ENCODE data around the gene OBSCN.

The OBSCN gene

DNA sequence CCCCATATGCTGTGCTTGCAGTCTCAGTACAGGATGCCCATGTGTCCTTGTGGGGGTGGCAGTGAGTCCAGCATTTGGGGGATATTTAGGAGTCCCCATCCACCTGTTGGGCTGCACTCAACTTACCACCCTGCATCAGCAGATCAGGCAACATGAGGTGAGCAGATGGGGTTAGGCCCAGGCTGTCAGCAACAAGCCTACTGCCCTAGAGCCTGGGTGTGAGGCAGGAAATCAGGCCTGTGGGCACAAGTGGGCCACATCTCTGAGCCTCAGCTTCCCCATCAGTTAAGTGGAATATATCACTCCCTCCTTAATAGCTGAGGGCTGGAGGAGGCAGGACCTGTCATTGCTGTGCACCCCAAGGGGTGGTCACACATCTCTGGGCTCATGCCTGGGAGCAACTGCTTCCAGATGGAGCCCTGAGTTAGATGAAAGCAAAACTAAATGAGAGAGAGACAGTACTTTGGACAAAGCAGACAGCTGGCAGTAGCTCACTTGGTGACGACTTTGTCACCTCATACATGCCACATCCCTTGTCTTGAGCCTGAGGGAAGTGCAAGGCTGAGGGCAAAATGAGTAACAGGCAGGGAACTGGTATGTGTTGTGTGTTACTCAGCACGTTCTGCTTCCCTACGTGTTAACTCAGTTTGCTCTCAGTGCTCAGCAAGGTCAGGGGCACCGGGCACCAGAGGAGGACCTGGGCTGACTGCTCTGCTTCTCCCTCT is 150.4 kb downstream of the OBSCN start:
- no peak for DNase-seq (ENCODE audit: low read depth)

DNA sequence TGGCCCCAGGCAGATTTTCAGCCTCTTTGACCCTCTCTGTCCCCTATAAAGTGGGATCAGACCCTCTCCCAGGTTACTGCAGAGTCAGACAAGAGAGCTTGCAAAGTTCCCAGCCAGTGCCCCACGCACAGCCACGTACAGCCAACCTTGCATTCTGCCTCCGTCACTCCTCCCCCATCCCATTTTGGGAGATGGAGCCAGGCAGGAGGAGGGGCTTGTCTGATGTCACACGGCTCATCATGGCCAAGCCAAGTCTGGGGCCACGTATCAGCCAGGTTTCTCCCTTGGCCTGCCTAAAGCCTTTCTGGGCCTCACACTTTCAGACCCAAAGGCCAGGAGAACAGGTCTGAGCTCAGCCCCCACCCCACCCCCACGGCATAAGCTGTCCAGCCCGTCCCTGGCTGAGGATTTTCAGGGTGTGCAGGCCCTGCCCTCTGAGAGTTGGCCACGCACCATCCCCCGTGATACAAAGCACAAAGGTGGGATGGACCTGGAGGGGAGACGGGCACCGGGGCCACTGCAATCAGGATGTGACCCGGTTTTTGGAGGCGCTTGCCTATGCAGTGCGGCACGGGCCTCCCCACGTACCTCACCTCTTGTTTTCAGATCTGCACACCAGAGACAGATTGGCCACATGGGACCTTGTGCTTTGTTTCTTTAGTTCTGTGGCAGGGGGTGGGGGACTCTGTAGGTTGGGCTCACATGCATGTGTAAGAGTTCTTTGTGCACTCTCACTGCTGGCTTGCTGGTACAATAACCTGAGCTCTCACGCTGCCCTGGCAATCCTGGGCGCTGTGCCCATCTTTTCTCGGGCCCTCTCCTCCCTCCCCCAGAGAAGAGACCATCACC is 151.1 kb downstream of the OBSCN start:
- DNase-seq (ENCODE audit: low read depth): no peak

DNA sequence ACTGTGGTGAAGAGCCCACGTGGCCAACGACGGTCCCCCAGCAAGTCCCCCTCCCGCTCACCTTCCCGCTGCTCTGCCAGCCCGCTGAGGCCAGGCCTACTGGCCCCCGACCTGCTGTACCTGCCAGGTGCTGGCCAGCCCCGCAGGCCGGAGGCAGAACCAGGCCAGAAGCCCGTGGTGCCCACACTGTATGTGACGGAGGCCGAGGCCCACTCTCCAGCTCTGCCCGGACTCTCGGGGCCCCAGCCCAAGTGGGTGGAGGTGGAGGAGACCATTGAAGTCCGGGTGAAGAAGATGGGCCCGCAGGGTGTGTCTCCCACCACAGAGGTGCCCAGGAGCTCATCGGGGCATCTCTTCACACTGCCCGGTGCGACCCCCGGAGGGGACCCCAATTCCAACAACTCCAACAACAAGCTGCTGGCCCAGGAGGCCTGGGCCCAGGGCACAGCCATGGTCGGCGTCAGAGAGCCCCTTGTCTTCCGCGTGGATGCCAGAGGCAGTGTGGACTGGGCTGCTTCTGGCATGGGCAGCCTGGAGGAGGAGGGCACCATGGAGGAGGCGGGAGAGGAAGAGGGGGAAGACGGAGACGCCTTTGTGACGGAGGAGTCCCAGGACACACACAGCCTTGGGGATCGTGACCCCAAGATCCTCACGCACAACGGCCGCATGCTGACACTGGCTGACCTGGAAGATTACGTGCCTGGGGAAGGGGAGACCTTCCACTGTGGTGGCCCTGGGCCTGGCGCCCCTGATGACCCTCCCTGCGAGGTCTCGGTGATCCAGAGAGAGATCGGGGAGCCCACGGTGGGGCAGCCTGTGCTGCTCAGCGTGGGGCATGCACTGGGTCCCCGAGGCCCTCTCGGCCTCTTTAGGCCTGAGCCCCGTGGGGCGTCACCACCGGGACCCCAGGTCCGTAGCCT is 152.0 kb downstream of the OBSCN start:
- DNase-seq (ENCODE audit: low read depth): no peak

DNA sequence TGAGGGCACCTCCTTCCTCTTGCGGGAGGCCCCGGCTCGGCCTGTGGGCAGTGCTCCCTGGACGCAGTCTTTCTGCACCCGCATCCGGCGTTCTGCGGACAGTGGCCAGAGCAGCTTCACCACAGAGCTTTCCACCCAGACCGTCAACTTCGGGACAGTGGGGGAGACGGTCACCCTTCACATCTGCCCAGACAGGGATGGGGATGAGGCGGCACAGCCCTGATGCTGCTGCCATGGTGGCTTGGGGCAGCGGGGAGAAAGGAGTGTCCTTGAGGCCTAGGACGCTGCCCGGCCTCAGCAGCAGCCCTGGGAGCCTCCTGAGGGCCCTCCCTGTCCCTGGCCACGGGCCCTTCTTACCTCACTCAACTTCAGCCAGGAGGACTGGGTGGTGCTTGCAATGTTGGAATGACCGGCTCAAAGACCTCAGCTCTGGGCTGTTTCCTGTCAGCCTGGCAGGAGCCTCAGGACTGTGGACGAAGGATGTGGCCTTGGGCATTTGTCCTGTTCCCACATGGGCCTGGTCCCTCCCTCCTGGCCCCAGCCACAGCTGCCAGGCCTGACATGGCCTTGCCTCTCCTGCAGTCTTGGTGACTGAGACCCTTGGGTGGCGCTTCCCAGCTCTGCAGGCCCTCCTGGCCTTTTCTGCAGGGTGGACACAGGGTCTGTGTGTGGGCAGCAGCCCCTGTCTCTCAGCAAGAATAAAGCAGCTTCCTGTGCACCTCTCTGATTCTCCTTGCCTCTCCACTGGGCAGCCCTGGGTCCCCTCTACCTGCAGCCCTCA is 152.9 kb downstream of the OBSCN start:
- no peak for DNase-seq (ENCODE audit: low read depth)

DNA sequence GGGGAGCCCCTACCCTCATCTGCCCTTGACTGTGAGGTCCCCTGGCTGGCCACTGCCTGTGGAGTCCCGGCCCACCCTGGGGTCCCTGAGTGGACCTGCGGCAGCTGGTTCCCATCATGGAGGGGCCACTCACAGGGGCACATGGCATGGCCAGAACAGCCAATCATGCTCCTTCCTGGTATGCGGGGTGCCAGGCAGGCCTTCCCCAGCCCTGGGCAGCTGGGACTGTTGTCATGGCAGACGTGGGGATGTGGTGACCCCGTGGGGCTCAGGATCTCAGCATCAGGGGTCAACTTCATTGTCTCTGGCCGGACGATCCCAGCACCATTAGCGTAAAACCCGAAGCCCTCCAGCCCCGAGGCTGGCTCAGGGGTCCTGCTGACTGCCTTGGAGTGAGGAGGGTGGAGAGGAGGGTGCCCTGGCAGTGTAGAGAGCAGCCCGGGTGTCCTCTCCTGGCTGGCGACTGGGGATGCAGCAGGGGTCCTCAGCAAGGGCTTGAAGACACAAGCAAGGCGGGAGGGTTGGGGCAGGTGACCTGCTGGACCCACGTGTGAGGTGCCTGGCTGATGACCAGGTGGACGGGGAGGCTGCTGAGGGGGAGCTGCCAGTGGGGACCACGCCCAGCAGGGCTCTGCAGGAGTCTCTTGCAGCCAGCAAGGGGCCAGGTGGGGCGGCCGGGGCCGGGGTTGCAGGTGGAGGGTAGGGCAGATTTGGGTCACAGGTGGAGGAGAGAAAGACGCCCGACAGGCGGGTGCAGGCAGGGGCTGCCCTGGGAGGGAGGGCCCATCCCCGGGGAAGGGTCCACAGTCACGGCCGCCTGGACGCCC is 153.7 kb downstream of the OBSCN start:
- no peak for DNase-seq (ENCODE audit: low read depth)

DNA sequence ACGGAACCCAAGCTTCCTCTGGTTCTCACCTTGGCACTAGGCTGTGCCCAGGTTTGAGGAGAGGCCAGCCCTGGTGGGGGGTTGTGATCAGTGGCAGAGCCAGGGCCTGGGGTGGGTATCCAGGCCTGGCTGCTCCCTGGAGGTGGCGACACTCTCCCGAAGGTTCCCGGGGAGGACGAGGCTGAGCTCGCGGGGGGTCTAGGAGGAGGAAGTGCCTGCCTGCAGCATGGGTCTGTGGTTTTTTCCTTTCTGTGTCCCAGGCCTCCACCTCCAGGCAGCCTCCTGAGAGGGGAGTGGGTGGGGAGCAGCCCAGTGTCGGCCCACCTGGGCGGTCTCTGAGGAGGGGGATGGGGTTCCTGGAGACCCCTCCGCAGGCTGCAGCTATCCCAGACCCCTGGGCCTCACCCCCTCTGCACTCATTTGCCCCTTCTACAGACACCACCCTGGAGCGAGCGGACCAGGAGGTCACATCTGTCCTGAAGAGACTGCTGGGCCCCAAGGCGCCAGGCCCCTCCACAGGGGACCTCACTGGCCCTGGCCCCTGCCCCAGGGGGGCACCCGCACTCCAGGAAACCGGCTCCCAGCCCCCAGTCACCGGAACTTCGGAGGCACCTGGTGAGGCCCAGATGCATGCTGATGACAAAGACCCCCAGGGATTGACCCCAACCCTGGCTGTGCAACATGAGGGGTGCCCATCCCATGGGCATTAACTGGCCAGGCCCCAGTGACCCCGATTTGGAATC is 154.5 kb downstream of the OBSCN start:
- DNase-seq (ENCODE audit: low read depth): no peak

DNA sequence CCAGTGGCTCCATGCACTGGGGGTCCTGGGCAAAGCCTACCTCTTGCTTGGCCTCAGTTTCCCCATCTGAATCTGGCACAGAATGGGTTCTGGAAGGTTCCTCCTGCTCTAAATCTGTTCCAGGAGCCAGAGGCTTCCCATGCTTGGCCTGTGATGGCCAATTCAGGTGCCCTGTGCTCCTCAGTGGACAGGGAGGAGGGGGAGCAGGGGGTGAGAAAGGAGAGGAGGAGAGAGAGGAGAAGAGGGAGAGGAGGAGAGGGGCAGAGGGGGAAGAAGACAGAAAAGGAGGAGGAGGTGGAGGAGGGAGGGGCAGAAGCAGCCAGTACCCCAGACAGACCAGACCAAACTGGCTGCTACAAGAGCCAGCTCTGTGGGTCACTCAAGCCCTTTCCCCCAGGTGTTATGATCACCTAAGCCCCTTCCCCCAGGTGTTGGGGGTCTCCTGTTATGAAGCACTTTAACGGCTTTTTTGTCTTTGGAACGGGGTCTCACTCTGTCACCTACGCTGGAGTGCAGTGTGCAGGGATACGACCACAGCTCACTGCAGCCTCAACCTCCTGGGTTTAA is 155.1 kb downstream of the OBSCN start:
- no peak for DNase-seq (ENCODE audit: low read depth)

DNA sequence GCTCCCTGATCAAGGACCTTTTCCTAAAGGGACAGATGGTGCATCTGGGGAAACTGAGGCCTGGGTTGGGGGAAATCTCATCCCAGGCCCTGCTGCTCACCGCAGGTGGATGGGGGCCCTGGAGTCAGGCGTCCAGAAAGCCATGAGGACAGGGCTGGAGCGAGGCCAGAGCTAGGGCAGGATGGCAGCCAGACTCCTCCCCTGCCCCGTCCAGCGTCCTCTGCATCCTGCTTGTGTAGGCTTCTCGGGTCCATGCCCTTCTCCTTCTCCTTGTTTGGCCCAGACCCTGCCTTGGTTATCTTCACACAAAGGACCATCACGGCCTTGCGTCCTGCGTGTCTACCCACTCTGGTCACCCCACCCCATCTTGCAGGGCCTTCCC is 155.8 kb downstream of the OBSCN start:
- DNase-seq (ENCODE audit: low read depth): no peak

DNA sequence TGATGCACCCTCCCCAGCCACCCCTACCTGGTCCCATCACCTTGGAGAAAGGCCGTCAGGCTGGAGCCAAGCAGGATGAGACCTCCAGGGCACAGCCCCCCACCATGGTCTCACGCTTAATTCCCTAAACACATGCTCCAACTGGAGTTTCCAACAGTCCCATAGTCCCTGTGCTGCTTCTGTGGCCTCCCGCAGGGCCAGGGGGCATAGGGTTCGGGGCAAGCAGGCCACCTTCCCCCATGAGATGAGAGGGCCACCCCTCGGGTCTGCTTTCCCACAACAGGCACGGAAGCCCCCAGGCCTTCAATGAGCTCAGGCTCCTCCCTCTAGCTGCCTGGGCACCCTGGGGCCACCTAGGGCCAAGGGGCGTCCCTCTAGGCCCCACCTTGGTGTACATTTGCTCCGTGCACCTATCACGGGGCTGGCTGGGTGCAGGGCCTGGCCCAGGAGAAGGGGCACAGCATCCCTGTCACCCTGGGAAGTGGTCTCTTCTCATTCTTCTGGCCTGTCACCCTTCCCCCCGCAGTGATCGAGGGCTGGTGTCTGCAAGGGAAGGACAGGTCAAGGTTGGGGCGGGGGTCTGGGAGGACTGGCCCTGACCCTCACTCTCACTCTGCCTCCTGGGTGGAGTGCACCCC is 156.3 kb downstream of the OBSCN start:
- DNase-seq (ENCODE audit: low read depth): no peak

DNA sequence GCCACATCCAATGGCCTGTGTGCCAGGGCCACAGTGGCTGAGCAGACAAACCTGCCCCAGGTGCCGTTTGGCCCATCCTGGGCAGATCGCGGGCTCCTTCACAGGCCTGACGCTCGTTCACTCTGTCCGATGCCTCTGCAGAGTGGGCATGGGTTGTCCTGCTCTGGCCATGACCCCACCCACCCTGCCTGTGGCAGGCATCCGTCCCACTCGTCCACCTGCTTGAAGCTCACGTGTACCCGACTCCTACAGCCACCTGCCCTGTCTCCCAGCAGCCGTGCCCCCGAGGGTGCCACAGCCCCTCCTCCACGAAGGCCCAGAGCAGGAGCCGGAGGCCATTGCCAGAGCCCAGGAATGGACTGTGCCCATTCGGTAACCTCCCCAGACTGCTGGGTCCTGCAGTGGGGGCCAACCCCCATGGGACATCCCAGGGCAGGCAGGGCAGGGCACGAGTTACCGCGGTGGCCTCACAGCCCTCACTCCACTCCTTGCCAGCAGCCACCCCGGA is 156.9 kb downstream of the OBSCN start:
- no peak for DNase-seq (ENCODE audit: low read depth)

DNA sequence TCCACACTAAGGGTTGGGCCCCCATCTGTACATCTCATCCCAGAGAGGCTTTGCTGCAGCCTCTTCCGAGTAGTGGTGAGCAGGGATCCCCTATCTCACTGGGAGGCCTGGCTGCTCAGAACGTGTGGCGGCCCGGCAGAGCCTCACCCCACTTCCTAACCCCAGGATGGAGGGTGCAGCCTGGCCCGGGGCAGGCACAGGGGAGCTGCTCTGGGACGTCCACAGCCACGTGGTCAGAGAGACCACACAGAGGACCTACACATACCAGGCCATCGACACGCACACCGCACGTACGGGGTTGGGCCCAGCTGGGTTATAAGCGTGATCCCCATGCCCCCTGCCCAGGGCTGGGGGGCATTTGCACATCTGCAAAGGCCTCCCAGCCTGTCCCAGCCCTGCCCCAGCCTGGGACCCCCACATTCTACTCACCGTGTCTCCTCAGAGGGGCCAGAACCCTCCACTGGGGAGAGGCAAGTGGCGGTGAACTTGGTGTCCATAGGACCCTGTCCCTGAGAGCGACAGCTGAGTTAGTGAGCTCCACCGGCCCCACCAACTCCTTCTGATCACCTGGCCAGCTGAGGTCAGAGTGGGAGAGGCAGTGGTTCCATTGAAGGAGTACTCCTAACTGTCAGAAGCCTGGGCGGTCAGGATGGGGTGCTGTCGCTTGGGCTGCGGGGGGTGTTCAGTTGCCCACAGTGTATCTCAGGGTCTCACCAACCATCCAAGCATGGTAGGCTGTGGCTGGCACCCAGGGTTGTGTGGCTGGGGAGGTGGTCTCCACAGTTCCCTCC is 157.6 kb downstream of the OBSCN start:
- no peak for DNase-seq (ENCODE audit: low read depth)

DNA sequence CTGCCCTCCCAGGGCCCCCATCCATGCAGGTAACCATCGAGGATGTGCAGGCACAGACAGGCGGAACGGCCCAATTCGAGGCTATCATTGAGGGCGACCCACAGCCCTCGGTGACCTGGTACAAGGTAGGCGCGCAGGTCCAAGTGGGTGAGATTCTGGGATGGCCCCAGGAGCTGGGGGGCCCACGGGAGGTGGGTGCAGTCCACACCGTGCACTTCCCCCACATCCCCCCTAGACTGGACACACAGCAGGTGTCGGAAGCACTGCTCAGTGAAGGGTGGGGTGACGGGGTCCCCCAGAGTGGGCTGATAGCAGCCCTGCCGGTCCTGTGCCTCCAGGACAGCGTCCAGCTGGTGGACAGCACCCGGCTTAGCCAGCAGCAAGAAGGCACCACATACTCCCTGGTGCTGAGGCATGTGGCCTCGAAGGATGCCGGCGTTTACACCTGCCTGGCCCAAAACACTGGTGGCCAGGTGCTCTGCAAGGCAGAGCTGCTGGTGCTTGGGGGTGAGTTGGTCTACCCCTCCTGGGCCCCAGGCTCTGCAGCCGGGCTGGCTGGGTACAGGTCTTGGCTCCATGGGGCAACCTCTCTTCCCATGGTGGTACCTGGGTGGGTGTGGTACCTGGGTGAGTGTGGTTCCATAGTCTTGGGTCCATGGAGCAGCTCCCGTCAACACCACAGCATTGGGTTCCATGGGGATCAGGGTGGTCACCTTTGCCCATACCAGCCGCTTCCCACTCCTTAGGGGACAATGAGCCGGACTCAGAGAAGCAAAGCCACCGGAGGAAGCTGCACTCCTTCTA is 158.4 kb downstream of the OBSCN start:
- no peak for DNase-seq (ENCODE audit: low read depth)

DNA sequence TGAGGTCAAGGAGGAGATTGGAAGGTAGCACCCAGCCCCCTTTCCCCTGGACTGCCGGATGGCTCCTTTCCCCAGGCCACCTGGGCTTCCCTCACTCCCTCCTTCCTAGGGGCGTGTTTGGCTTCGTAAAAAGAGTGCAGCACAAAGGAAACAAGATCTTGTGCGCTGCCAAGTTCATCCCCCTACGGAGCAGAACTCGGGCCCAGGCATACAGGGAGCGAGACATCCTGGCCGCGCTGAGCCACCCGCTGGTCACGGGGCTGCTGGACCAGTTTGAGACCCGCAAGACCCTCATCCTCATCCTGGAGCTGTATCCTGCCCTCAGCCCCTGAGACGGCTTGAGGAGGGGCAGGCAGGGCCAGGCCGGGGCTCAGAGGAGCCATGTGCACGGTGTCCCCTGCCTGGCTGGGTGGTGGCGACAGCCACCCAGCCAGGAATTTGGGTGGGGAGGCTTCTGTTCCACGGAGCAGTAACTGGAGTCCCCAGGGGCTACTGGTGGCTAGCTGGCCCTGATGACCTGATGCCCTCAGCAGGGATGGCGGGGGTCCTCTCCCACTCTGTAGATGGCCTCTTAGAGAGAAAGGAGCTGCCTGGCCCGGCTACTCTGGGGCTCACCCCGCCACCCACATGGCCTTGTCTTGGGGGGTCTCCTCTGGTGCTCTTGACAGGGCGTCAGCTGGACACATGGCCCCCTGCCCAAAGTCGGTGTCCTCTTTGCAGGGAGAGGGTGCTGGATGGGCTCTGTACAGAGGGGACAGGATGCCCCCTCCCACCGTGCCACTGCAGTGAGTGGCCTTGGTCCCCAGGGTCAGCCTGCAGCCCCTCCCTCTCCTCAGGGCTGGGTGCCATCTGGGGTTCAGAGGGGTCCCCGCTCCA is 159.3 kb downstream of the OBSCN start:
- no peak for DNase-seq (ENCODE audit: low read depth)

DNA sequence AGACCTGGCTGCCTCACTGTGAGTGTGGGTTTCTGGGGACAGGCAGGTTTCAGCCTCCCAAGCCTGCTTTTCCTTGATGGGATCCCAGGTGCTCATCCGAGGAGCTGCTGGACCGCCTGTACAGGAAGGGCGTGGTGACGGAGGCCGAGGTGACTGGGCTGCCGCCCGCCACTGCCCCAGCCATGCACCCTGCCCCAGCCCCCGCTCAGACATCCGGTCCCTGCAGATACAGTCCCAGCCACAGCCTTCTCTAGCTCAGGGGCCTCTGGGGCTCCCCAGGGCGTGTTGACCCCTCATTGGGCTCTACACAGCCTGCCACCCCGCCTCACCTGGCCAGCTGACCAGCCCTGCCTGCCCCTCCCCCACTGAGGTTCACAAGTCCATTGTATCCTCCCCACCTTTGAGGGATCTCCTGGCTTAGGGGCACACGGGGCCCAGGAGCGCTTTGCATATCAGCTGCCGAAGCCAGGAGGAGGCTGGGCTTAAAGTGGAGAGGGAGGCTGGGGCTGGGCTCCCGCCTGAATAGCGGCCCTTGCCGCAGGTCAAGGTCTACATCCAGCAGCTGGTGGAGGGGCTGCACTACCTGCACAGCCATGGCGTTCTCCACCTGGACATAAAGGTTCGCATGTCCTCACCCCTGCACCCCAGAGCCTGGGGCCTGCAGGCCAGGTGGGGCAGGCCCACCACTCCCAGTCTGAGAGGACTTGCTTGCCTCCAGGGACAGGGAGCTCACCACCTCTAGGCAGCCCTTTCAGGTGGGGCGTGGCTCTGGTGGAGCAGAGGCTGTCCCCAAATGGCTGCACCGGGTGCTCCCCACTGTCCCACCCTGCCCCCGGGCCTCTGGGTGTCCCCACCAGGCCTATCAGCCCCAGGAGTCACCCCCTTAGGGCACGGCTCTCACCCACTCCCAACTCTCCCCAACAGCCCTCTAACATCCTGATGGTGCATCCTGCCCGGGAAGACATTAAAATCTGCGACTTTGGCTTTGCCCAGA is 160.3 kb downstream of the OBSCN start:
- no peak for DNase-seq (ENCODE audit: low read depth)

Measured in activated T-cell treated with anti-CD3 and anti-CD28 coated beads for 1 hour (primary cell).